OCI-LY3 (cell line): ENCODE data around the gene PLCB4.

ENCODE experiments used
- EZH2phosphoT487 ChIP-seq: fragments of 200-600 bp; shearing (Covaris generic); IDR thresholded peaks from 2 replicates; pipeline ENCODE4 v1.6.1; 2018; ENCODE audit warnings: antibody characterized with exemption, mixed run types, low read depth
- TF ChIP-seq, protein P1 (sequence below): fragments of 200-600, 300-600 bp; sonication (generic); IDR thresholded peaks from 2 replicates; pipeline ENCODE4 v1.5.1; 2014; ENCODE audit warnings: antibody characterized with exemption, low read length, low read depth

DNA sequence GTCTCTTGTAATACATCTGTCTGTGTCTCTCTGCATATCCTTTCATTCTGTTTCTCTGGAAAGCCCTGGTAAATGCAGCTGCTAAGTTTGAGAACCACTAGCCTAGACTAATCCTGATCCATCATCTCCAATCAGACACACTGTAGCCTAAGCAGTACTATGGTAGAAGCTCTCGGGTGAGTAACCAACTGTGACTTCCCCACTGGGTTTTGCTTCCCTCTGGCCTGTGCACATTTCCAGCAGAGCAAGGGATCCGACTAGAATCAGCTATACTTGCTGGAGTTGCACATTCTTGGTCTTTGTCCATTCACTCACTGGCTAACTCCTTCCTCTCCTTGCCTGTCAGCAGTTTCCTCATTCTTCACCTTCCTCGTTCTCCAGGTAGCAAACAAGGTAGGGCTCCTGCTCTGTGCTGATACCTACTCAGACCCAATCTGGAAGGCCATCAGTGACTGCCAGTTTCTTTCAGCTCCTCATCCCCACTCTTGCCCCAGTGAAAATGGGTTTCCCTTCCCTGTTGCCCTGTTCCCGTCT is 184.2 kb downstream of the PLCB4 start:
- TF ChIP-seq, protein P1, sequence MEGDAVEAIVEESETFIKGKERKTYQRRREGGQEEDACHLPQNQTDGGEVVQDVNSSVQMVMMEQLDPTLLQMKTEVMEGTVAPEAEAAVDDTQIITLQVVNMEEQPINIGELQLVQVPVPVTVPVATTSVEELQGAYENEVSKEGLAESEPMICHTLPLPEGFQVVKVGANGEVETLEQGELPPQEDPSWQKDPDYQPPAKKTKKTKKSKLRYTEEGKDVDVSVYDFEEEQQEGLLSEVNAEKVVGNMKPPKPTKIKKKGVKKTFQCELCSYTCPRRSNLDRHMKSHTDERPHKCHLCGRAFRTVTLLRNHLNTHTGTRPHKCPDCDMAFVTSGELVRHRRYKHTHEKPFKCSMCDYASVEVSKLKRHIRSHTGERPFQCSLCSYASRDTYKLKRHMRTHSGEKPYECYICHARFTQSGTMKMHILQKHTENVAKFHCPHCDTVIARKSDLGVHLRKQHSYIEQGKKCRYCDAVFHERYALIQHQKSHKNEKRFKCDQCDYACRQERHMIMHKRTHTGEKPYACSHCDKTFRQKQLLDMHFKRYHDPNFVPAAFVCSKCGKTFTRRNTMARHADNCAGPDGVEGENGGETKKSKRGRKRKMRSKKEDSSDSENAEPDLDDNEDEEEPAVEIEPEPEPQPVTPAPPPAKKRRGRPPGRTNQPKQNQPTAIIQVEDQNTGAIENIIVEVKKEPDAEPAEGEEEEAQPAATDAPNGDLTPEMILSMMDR, result no peak
- no peak for TF ChIP-seq EZH2phosphoT487
